Islet precursor cell (in vitro differentiated cells): ENCODE data around the gene LCTL.

ENCODE experiments used
- DNase-seq: peaks from one replicate; pipeline ENCODE4 v3.0.0-alpha.2; 2018

LCTL gene, protein sequence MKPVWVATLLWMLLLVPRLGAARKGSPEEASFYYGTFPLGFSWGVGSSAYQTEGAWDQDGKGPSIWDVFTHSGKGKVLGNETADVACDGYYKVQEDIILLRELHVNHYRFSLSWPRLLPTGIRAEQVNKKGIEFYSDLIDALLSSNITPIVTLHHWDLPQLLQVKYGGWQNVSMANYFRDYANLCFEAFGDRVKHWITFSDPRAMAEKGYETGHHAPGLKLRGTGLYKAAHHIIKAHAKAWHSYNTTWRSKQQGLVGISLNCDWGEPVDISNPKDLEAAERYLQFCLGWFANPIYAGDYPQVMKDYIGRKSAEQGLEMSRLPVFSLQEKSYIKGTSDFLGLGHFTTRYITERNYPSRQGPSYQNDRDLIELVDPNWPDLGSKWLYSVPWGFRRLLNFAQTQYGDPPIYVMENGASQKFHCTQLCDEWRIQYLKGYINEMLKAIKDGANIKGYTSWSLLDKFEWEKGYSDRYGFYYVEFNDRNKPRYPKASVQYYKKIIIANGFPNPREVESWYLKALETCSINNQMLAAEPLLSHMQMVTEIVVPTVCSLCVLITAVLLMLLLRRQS

DNA sequence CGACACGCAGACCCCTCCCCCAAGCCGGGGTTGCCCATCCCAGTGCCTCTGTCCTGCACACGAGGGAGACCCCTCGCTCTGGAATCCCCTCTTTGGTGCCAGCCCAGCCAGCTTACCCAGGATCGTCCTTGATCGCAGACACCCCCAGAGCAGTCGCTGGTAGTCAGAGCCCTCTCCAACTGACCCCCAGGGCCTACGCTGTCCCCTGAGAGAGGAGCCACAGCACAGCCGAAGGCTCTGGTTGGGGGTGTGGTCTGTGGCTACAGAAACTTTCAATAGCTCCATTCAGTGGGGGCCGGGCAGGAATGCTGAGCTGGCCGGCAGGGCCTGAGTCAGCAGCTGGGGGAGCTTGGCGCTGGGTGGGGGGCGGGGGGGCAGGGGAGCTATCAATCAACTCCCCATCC, at the start of gene LCTL:
Gene LCTL (minus strand): TSS at position 258 of the 404 bp plus-strand sequence. CDS start 633 bp downstream, outside the sequence.
- DNase-seq: peak; percentile 92

DNA sequence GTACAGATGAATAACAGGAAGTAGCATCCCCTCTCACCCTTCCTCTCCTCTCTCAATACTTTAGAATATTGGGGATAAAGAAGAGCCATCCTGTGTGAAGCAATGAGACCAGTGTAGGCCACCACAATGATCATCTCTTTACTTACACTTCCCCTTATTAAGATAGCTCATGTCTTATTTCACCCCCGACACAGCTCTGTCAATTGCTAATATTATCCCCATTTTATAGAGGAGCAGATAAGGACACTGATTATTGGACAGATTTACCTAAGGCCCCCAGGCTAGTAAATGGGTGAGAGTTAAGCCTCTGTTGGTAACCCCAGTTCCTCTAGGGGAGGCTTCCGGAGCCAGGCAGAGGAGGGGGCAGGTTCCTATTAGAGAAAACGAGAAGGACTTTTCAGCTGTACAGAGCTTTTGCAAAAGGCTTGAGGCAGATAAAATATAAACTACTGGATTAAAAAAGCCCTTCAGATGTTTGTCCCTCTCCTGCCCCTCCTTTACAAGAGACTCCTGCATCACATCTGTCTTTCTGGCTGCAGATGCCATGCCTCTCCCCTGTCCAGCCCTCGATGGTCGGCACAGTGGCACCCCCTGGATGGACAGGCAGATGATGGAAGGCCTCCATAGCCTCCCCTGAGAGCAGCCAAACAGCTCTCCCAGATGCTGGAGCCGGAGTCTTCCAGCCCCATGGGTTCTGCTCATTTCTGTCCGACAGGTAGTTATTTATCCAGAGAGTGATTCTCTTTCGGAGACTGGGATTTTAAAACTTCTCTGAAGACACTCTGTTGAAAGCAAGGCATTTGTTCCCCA, 49.4 kb upstream of the LCTL start:
- no peak for DNase-seq

DNA sequence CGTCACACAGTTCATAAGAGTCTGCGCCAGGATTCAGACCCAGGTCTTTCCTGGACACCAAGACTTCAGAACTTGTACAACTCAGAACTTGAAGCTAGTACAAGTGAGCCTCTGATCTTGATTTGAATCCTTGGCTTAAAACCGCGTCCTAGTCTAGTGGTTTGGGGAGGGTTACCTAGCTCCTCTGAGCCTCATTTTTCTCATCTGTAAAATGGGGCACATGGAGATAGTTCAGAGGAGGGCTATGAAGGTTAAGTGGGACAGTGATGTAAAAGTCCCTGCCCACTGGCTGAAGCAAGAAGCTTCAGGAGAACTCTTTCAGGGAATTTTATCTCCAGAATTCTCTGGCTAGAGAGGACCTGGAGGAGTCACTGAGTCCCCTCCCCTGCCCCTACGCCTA, 48.7 kb upstream of the LCTL start:
- DNase-seq: no peak

DNA sequence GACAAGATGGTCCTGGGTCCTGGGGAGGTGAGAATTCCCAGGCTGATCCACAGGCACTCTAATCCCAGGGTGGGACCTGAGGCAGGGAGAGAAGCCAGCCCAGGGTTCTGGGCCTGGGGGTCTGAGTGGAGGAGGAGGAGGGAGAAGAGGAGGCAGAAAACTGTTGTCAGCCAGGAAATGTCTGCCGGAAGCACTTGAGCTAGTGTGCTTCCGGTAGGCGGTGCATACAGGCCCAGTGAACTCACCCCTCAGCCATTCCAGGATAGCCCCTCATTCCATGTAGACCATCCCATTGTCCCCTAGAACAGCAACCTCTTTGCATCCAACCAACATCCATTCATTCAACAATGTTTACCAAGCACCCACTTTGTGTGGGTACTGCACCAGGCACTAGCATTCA, 47.9 kb upstream of the LCTL start:
- DNase-seq: no peak

DNA sequence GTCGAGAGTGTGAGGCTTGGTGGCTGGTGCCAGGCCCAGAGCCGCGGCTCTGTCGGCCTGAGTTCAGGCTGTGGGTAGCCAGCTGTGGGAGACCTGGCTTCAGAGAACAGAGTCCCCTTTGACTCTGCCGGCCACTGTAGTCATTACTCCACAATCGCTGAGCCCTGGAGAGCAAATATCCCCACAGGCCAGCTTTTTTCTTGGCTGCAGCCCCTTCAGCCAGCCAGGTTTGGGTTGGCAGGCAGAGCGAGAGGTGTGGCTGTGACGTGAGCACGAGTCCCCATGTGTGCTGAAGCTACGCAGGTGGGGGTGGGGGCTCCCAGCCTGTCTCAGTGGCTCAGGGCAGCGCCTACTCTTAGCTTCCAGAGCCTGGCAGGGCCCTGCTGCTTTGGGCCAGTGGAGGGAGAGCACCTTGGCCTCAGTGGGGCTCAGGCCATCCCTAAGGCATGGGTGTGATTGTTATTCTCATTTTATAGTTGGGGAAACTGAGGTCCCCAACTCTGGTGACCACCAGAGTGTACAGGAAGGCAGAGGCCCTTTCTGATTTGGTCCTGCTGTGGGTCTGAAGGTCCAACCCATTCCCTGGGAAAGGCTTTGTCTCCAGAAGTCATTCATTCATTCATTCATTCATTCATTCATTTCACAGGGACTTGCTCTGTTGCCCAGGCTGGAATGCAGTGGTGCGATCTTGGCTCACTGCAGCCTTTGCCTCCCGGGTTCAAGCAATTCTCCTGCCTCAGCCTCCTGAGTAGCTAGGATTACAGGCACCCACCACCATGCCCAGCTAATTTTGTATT, 45.7 kb upstream of the LCTL start:
- DNase-seq: peak; percentile 70

DNA sequence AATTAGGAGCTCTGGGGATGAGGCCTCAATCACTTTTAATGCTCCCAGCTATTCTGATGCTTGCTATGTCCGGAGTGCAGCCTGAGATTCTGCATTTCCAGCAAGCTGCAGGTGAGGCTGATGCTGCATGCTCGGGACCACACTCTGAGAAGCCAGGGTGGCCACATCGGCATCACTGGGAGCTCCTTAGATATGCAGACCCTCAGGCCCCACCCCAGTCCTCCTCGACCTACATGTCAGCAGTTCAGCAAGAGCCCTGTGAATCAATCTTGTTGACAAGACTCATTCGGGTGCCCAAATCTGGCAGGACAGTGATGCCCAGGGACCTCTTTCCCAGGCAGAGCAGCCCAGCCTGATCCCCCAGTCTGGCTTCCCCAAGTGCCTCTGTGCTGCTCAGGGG, 44.1 kb upstream of the LCTL start:
- no peak for DNase-seq

DNA sequence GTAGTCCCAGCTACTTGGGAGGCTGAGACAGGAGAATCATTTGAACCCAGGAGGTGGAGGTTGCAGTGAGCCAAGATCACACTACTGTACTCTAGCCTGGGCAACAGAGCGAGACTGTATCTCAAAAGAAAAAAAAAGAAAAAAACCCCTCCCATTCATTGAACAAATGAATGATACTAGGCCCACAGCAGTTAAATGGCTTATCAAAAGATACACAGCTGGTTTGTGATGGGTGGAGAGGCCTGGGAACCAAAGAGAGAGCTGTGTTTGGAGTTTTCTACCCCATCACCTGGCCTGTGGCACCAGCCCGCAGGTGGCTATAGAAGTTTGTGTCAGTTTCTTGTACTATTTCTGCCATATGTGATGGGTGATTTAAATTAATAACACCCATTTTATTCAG, 43.1 kb upstream of the LCTL start:
- no peak for DNase-seq

DNA sequence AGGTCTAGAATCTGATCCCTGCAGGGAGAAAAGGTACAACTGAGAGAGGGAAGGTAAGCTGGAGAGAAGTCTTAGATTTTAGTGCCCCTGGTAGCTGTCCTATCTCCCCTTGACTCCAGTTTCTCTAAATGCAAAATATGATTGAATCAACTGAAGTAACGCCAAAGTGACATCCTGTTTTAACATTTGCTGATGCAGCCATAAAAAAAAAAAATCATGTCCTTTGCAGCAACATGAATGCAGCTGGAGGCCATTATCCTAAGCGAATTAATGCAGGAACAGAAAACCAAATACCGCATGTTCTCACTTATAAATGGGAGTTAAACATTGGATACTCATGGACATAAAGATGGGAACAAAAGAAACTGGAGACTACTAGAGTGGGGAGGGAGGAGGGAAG, 42.4 kb upstream of the LCTL start:
- no peak for DNase-seq

DNA sequence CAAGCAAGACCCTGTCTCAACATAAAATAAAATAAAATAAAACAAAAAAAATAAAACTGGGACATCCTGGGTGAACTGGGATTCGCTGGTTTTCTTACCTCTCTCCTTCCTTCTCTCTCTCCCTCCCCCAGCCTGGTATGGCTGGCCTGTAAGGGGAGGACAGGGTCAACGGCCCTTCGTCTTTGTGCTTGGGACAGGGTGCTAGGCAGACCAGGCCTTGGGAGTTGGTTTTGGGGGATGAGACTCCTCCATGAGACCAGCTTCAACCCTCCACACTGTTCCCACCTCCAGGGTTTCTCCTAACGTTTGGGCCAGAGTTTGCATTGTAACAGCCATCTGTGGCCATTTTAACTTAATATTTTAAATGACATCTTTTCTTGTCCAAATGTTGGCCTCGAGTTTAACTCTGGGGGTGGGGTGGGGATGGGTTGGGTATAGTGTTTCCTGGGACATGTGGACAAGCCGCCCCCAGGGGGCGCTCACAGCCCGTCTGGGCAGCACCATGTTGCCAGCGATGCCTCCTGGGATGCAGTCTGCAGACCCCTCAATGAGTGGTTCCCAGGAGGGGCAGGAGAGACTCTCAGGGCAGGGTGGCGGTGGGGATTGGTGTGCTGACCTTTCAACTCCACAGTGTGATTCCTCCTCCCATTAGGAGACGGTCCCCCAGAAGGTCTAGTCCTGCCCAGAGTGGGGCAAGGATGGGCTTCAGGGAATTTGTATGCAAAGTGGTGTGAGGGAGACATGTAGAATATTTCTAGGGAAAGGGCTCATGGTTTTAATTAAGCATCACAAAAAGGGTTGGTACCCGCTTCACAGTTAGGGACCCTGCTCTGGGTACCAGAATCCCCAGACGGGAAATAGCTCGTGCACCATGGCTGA, 37.7 kb upstream of the LCTL start:
- DNase-seq: peak; percentile 85

DNA sequence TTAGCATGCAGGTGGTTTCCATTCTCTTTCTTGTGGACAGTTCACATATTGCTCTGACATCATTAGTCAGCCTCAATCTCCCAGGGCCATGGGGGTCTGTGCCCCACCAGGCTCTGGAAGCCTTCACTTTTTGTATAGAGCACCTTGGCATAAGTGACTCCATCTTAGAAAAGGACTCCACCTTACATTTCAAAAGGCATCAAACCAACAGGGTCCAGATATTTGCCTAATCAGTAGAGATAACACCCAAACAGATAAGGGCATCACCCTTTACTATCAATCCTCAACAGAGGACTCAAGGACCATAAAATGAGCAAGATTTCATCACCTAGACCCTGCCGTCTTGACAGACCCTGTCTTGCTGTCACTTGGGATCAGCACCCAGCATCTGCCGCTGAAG, 35.7 kb upstream of the LCTL start:
- no peak for DNase-seq

DNA sequence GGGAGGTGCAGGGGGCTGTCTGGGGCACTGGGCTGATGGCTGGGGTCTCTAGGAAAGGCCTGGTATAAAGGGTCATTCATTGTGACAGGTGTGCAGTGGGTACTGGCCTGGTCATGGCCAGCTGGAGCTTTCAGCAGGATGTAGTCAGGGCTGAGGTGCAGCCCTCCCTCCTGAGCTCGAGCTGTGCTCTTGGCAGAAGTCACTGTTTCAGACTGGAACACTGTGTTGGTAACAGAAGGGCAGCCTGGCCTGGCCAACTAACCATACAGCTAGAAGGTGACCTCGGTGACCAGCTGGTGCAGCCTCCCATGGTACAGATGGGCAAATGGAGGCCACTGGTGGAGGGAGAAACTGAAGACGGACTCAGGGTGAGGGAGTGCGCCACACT, 34.4 kb upstream of the LCTL start:
- no peak for DNase-seq

DNA sequence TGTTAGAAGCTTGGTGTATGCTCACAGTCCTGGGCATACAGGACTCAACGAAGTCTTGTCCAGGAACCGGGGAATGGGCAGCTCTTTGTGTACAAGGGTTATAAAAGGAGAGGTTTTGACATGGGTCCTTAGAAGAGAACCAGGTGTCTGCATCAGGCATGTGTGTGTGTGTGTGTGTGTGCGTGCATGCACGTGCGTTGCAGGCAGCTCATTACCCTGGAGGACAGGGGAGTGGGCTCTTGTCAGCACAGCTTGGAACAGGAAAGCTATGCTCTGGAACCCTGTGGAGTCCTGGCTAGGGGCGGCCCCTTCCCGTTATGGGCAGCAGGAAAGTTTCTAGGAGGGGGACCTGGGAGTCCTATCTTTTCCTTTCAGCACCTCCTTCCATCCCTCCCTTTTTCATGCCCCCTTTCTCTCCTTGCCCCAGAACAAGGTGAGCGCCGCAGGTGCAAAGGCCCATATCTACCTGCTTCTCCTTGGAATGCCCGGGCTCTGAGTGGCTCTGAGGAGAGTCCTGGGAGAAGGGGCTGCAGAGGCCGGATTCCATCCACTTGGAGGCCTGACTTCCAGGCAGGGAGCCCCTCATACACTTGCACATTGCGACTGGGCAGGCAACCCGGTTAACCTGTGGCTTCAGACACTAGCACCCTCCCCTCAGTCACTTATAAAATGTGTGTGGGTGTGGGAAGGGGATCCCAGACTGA, 33.9 kb upstream of the LCTL start:
- DNase-seq: peak; percentile 57

DNA sequence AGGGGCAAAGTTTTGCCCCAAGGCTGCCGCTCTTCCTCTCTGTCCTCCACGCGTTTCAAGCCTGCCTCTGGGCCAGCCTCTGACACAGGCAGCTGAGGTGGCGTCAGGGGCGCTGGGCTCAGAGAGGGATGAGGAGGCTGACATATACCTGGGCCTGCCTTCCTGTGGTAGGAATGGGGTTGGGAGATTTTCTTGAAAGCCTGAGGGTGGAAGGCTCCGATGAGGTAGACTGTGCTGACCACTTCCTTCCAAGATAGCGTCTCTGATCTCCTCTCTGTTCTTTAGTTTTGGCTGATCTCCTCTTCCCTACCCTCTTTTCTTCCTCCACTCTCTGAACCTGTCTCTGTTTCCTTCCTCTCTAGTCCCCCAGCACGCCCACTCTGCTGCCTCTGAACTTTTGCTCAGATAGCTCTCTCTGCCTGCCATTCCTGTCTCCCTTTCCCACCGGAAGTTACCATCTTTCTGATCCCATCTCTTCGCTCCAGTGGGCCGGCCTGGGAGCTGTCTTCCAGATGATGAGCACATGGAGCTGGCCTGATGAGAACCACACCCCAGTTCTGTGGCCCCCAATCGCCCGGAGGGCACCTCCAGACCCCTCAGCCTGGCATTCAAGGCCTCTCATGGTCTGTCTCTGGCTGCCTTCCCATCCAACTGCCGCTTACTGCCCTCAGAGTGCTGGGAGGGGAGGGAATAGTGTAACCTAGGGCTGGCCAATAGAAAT, 32.5 kb upstream of the LCTL start:
- DNase-seq: peak; percentile 49

DNA sequence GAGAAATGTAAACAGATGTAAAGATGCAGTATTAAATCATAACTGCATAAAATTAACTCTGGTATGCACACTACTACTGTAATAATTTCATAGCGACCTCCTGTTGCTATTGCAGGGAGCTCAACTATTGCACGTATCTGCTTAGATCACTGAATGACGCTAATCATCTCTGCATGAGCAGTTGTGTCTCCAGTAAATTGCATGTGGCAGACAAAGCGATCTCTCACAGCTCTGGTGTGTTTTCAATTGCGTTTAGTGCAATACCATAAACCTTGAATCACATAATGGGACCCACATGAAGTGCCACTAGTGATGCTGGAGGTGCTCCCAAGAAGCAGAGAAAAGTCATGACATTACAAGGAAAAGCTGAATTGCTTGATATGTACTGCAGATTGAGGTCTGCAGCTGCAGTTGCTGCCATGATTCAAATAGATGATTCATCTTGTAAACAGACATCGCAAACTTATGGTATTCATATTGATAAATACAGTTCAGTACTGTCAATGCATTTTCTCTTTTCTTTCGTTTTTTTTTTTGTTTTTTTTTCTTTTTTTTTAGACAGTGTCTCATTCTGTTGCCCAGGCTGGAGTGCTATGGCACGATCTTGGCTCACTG, 30.2 kb upstream of the LCTL start:
- DNase-seq: no peak

DNA sequence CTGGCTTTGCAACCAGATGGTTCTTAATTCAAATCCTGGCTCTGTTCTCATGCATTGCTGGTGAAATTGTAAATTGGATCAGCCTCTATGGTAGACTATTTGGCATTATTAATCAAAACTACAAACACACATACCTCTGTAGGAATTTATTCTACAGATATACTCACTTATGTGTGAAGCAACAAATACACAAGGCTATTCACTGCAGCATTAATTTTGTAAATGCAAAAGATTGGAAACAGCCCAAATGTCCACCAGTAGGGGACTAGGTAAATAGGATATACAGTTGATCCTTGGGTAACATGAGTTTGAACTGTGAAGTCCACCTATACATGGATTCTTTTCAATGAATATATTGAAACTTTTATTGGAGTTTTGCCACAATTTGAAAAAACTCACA, 29.5 kb upstream of the LCTL start:
- DNase-seq: no peak

DNA sequence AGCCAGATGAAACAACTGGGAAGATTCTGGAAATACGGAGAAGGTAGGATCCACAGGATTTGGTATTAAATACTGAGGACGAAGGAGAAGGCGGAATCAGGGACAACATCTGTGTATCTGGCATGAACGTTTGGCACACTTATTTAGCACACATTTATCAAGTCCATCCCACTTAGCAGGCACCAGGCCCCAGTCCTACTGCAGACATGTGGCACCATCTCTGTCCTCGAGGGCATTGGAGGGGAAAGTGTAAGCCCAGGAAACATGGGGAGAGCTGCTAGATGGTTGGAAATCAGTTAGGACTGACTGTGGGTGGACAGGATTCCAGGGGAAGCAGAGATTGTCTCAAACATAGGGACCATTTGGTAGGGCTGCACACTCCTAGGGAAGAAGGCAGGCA, 29.0 kb upstream of the LCTL start:
- peak; percentile 31 for DNase-seq

DNA sequence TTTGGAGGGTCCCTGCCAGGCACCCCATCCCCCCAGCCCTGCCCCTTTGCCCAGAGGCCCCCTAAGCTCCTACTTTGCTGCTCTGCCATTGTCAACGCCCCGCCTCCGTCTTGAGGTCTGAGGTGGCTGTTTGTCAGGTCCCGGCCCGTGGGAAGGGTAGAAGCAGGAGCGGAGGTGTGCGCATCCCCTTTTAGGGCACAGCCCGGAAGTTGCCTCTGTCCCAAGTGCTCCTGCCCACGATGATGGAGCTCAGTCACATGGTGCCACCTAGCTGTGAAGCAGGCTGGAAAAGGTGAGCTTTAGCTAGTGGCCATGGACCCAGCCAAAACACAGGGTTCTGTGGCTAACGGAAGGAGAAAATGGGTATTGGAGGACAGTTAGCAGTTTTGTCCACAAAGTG, 28.5 kb upstream of the LCTL start:
- peak; percentile 52 for DNase-seq

DNA sequence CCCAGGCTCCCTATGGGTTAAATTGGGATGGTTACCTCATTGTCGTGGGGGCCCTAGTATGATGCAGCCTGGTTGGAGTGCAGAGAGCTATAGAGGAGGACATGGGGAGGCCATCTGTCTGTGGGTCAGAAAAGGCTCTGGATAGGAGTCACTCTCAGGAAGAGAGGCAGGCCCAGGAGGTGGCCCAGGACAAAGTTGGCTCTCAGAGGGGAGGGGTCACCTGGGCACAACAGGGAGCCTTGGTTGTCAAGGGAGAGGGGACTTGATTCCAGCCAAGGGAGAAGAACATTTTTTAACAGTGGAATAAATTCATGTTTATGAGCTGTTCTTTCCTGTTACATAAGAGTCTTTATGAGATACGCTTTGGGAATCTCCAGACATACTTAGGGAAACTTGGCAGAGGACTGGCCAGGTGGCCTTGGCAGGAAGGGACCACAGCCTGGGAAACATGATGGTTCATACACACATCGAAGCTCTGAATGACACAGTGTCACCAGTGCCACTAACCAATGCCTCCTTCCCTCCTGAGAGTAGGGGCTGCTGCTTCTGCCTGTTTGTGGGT, 27.5 kb upstream of the LCTL start:
- peak; percentile 51 for DNase-seq

DNA sequence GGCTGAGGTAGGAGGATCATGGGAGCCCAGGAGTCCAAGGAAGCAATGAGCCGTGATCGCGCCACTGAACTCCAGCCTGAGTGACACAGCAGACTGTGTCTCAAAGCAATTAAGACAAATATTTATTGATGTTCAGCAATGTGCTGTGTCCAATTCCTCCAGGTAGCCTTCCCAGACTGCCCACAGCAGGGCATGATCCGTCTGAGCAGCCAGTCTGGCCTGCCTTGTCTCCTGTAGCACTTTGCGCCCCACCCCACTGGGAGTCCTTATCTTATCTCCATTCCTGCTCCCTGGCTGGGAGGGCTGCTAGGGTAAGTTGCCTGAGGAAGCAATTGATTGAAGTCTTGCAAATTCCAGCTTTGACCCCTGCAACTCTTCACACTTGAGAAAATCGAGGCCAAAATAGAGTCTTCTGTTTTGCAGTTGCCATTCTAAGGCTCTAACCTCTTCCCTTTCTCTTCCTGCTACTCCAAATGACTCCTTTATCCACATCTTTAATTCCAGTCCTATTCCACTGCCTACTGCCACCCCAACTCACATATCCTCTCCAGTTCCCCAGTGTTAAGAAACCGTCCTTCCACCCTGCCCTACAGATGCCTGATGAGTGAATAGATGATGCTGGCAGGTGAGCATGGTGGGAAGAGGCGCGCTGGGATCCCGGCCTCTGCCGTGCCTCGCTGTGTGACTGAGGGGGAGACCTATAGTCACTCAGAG, 26.9 kb upstream of the LCTL start:
- DNase-seq: peak; percentile 90
